Ascending aorta (tissue), 2 donors: ENCODE measurements around the gene KIRREL1. TPM values are rescaled to one million over a fixed set of nuclear protein-coding genes. Genes with fewer than 3 reads are reported as not detected.

Experiments used
- DNase-seq, 2 donors: peaks; one replicate each; pipeline ENCODE4 v3.0.0-alpha.2; 2019; ENCODE audit warnings: low spot score in 2 of 2
- H3K27ac ChIP-seq, 2 donors: fragments of 200-600 bp; sonication (generic); one replicate each; pipeline ENCODE4 v1.5.1; 2016 to 2017; ENCODE audit warnings: mild to moderate bottlenecking in 1 of 2
- H3K27me3 ChIP-seq: fragments of 200-600 bp; sonication (generic); one replicate; pipeline ENCODE4 v1.5.1; 2017
- H3K36me3 ChIP-seq, 2 donors: fragments of 200-600 bp; sonication (generic); one replicate each; pipeline ENCODE4 v1.5.1; 2016
- H3K4me1 ChIP-seq, 2 donors: fragments of 200-600 bp; sonication (generic); one replicate each; pipeline ENCODE4 v1.5.1; 2016 to 2017; ENCODE audit warnings: mild to moderate bottlenecking in 1 of 2
- H3K4me3 ChIP-seq, 2 donors: fragments of 200-600 bp; sonication (generic); one replicate each; pipeline ENCODE4 v1.5.1; 2016 to 2017; ENCODE audit warnings: mild to moderate bottlenecking in 1 of 2
- H3K9me3 ChIP-seq, 2 donors: fragments of 200-600 bp; sonication (generic); one replicate each; pipeline ENCODE4 v1.5.1; 2016
- CTCF ChIP-seq, 3 experiments: fragments of 200-600 bp in 2 of 3; fragments of 450-650 bp in 1 of 3; sonication (generic) in 2 of 3; IDR thresholded peaks; one replicate each; pipeline ENCODE4 v1.5.1; 2016 to 2019; ENCODE audit warnings: antibody characterized with exemption in 3 of 3, mild to moderate bottlenecking in 1 of 3, moderate library complexity in 1 of 3
- intact Hi-C: fragments of 100-400 bp; cut with DNase I; formaldehyde crosslinking; loops from one replicate; pipeline ENCODE4 v1.15.1; 2023
- total RNA-seq: library from RNA; depleted of rRNA; stranded (reverse); fragments of >200 nt; gene quantifications from one replicate; pipeline ENCODE4 v1.1.0, GENCODE V29; 2016

The KIRREL1 gene
- total RNA-seq, 1 donor from 2014 or later: 114 TPM

- H3K27me3 ChIP-seq: no peaks in the 10 kb centered on the region
- no peak overlapping the region for H3K4me3 ChIP-seq
- H3K36me3 ChIP-seq: peaks cover 73 to 95% of the 10 kb centered on the region in 2 donors
- DNase-seq: no peak
- TF ChIP-seq CTCF (IDR thresholded peaks at IDR 0.05): no peak
- H3K9me3 ChIP-seq: no peaks in the 10 kb centered on the region
- intact Hi-C loops: loop anchor here (5.0 kb wide), 1 partner anchor 47 kb away; no protein-coding TSS in a partner anchor
- no peaks in the 10 kb centered on the region for H3K4me1 ChIP-seq
- no peak overlapping the region for H3K27ac ChIP-seq
Observed at GRCh38 chr1:158084747-158085146, 91.3 kb downstream of the KIRREL1 start.

- peak in 1 of 2 donors; percentile 77 for DNase-seq
Observed at GRCh38 chr1:158087320-158087927, 94.0 kb downstream of the KIRREL1 start.

GRCh38 chr1:158089476-158089875, 96.0 kb downstream of the KIRREL1 start:
- no peak for DNase-seq
- no peak overlapping the region for H3K4me3 ChIP-seq
- intact Hi-C loops: loop anchor here (5.0 kb wide), 1 partner anchor 52 kb away; no protein-coding TSS in a partner anchor
- no peak overlapping the region for H3K27ac ChIP-seq
- TF ChIP-seq CTCF (IDR thresholded peaks at IDR 0.05): no peak
- H3K27me3 ChIP-seq: no peaks in the 10 kb centered on the region
- peaks cover 83 to 96% of the 10 kb centered on the region in 2 donors for H3K36me3 ChIP-seq
- H3K9me3 ChIP-seq: no peaks in the 10 kb centered on the region
- H3K4me1 ChIP-seq: no peaks in the 10 kb centered on the region

More at GRCh38 chr1:158087320-158087927, 94.0 kb downstream of the KIRREL1 start:
- peak; percentile 68 to 85 (median 80) for TF ChIP-seq CTCF (IDR thresholded peaks at IDR 0.05)
- Histone ChIP-seq H3K36me3 (peaks cover 79 to 95% of the 10 kb centered on the region in 2 donors), H3K27me3 (no peaks in the 10 kb centered on the region), H3K4me1 (no peaks in the 10 kb centered on the region), H3K9me3 (no peaks in the 10 kb centered on the region), H3K4me3 (no peak overlapping the region), H3K27ac (no peak overlapping the region)
- intact Hi-C loops: loop anchor here (5.0 kb wide), 1 partner anchor 50 kb away; no protein-coding TSS in a partner anchor

DNA sequence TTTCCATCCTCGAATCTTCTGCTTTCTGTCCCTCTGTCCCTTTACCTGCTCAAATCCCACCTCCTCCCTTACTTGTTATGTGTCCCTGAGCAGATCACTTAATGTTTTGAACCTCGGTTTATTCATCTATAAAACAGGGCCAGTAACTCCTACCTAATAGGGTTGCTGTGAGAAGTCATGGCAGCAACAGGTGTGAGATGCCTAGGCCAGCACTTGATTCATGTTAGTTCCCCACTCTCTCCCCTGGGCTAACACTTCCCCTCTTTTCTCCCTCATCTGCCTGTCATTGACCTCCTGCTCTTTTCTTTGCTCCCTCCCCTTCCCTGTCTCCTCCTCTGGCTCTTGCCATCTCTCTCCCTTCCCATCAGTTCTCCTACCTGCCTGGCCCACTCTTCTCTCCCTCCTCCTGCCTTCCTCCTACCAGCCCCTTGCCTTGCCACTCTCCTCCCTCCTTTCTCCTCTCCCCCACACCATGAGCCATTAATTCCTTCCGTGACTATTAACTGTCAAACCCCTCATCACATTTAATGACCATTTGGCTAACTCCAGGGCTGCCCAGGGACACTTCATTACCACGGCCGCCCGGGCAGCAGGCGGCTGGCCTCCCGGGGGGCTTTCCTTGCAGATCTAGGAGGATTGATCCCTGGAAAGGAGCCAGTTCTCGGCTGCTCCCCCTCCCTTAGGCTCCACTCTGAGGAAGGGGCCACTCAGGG, 96.6 kb downstream of the KIRREL1 start:
- no peak for TF ChIP-seq CTCF (IDR thresholded peaks at IDR 0.05)
- peaks cover 83 to 96% of the 10 kb centered on the region in 2 donors for H3K36me3 ChIP-seq
- intact Hi-C loops: loop anchor here (5.0 kb wide), 1 partner anchor 53 kb away; no protein-coding TSS in a partner anchor
- H3K27ac ChIP-seq: no peak overlapping the region
- no peak overlapping the region for H3K4me3 ChIP-seq
- no peak for DNase-seq
- H3K9me3 ChIP-seq: no peaks in the 10 kb centered on the region
- H3K27me3 ChIP-seq: no peaks in the 10 kb centered on the region
- H3K4me1 ChIP-seq: no peaks in the 10 kb centered on the region

DNA sequence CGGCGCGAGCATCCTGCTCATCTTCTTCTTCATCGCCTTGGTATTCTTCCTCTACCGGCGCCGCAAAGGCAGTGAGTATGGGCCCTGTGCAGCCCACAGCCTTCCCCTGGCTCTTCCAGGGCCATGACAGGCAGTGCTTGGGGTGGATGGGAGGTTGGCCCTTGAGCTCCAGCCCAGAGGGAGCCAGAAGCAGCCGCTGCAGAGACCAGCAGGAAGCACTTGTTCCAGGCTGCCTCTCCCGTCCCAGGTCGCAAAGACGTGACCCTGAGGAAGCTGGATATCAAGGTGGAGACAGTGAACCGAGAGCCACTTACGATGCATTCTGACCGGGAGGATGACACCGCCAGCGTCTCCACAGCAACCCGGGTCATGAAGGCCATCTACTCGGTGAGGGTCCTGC, 99.9 kb downstream of the KIRREL1 start:
- no peaks in the 10 kb centered on the region for H3K9me3 ChIP-seq
- peaks cover 61 to 70% of the 10 kb centered on the region in 2 donors for H3K36me3 ChIP-seq
- H3K27ac ChIP-seq: no peak overlapping the region
- H3K4me3 ChIP-seq: no peak overlapping the region
- TF ChIP-seq CTCF (IDR thresholded peaks at IDR 0.05): no peak
- no peaks in the 10 kb centered on the region for H3K27me3 ChIP-seq
- no peaks in the 10 kb centered on the region for H3K4me1 ChIP-seq
- intact Hi-C loops: no loop called here
- no peak for DNase-seq
